T-cell (primary cell): ENCODE measurements around the gene KRTAP4-8. TPM values are rescaled to one million over a fixed set of nuclear protein-coding genes. Genes with fewer than 3 reads are reported as not detected.
"Not testable (repeated sequence)": the region's sequence is repeated elsewhere in the genome, so short reads cannot be mapped to it uniquely, and the experiment has no call there.

Experiments
- ATAC-seq, 4 experiments: fragments of 200-7000 bp in 3 of 4; fragments of 150-1000 bp in 1 of 4; cut with Tn5 transposase; replicated peaks in 1 of 4; 1 replicate in 3 of 4; 2 replicates in 1 of 4; pipeline ENCODE4 v1.10.0; 2021; ENCODE audit warnings: moderate library complexity in 3 of 4, mild to moderate bottlenecking in 2 of 4, moderate number of reproducible peaks in 1 of 4
- CTCF ChIA-PET, 2 donors: fragments of 300-600 bp; sonication (Branson Sonifier 250); formaldehyde crosslinking; loops; one replicate each; lab custom pipeline; 2022; ENCODE audit warnings: antibody characterized with exemption in 2 of 2; lab: Charles Lee
- POLR2A ChIA-PET, 2 donors: fragments of 300-600 bp; sonication (Branson Sonifier 250); formaldehyde crosslinking; loops; one replicate each; lab custom pipeline; 2022; ENCODE audit warnings: antibody characterized with exemption in 2 of 2; lab: Charles Lee
- DNase-seq, 35 experiments: peaks; one replicate each; pipeline versions ENCODE4 v3.0.0 to v3.0.0-alpha.2; 2013 to 2023
- H3K27ac ChIP-seq: one replicate; pipeline ENCODE4 v1.5.1; 2013; ENCODE audit warnings: low read length
- H3K27me3 ChIP-seq, 2 experiments: replicated peaks in 1 of 2; 1 replicate in 1 of 2; 2 replicates in 1 of 2; pipeline versions ENCODE4 v1.6.1 to v1.7.0; 2013; ENCODE audit warnings: low read length in 1 of 2, mixed read lengths in 1 of 2; ENCODE audit not compliant: control insufficient read depth in 2 of 2, insufficient read depth in 2 of 2; ENCODE audit errors: extremely low read depth in 1 of 2
- H3K36me3 ChIP-seq, 2 donors: 1 replicate in 1 of 2; 2 replicates in 1 of 2; pipeline versions ENCODE4 v1.6.1 to v1.7.0; 2013; ENCODE audit warnings: low read length in 1 of 2; ENCODE audit not compliant: control insufficient read depth in 2 of 2, insufficient read depth in 1 of 2; ENCODE audit errors: extremely low read depth in 1 of 2
- H3K4me1 ChIP-seq, 2 experiments: 1 replicate in 1 of 2; 2 replicates in 1 of 2; pipeline versions ENCODE4 v1.6.1 to v1.7.0; 2013; ENCODE audit warnings: low read length in 2 of 2, mixed read lengths in 1 of 2; ENCODE audit not compliant: insufficient read depth in 2 of 2, control insufficient read depth in 1 of 2; ENCODE audit errors: extremely low read depth in 1 of 2
- H3K4me3 ChIP-seq, 2 donors: 1 replicate in 1 of 2; 2 replicates in 1 of 2; pipeline versions ENCODE4 v1.5.1 to v1.7.0; 2013; ENCODE audit warnings: mild to moderate bottlenecking in 2 of 2, low read length in 1 of 2, moderate library complexity in 1 of 2; ENCODE audit not compliant: control insufficient read depth in 1 of 2; ENCODE audit errors: extremely low read depth in 1 of 2
- H3K9me3 ChIP-seq: 2 replicates; pipeline ENCODE4 v1.7.0; 2013
- H3K27ac Mint-ChIP-seq, 2 donors: one replicate each; pipeline ENCODE4 v1.8.0; 2020 to 2021; ENCODE audit warnings: mild to moderate bottlenecking in 2 of 2, mixed read lengths in 2 of 2
- H3K27me3 Mint-ChIP-seq, 2 donors: one replicate each; pipeline ENCODE4 v1.8.0; 2021 to 2022; ENCODE audit warnings: mixed read lengths in 2 of 2
- H3K36me3 Mint-ChIP-seq: one replicate; pipeline ENCODE4 v1.8.0; 2021; ENCODE audit warnings: mixed read lengths
- H3K4me1 Mint-ChIP-seq, 3 donors: one replicate each; pipeline ENCODE4 v1.8.0; 2020 to 2022; ENCODE audit warnings: mixed read lengths in 3 of 3, mild to moderate bottlenecking in 1 of 3
- H3K4me3 Mint-ChIP-seq, 3 donors: one replicate each; pipeline ENCODE4 v1.8.0; 2020 to 2022; ENCODE audit warnings: mild to moderate bottlenecking in 3 of 3, mixed read lengths in 3 of 3, moderate library complexity in 3 of 3
- H3K9me3 Mint-ChIP-seq, 3 donors: one replicate each; pipeline ENCODE4 v1.8.0; 2020 to 2022; ENCODE audit warnings: mixed read lengths in 3 of 3
- WGBS: methylation state at CpG from one replicate; pipeline ENCODE4 v1.1.5; 2013; ENCODE audit warnings: missing lambda C conversion rate; ENCODE audit not compliant: insufficient coverage; 5-methylcytosine and 5-hydroxymethylcytosine counted together
- total RNA-seq, 35 experiments: library from RNA in 6 of 35; stranded (reverse) in 6 of 35; fragments of 120-200 nt in 1 of 35; gene quantifications; one replicate each; pipeline versions ENCODE4 v1.2.1 to v1.2.4 and lab custom pipeline; 2013 to 2026

KRTAP4-8 gene
- total RNA-seq, 5 donors from 2014 or later (not counting 1 experiment from before 2014, with no cell fraction given), result not detected

DNA sequence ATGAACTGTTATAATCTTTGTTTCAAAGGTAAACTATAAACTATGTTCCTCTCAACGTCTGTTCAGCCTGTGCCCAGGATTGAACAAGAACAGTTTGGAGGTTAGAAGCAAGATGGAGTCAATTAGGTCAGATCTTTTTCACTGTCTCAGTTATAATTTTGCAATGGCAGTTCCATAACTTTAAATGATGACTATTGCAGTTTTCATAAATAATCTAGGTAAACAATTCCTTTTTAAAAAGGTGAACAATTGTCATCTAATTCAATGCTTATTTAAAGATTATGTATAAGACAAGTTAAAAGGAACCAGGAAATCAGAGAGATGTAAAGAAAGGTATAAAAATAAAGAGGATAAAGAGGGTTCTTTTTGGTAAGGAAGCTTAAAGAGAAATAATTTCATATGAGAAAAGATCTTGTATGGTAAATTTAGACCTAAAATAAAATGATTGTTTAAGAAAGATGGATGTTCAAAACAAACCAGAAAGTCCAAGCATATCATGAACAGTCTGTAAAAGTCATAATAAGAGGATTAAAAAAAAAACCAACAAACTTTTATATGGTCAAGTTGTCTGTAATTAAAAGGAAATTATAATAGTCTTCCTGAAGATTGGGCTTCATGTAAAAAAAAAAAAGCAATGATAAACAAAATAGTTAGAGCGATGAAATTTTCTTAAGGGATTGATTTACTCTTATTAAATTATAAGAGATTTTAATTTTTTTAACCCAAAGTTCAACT is 13.4 kb upstream of the KRTAP4-8 start:
- Mint-ChIP-seq H3K4me1 (peaks cover 3 to 10% (median 7%) of the 10 kb centered on the region in 3 donors), H3K27ac (no peak overlapping the region), H3K36me3 (peaks cover 8% of the 10 kb centered on the region), H3K9me3 (peaks cover 0 to 11% (median 0%) of the 10 kb centered on the region in 3 donors), H3K4me3 (no peak overlapping the region), H3K27me3 (peaks cover 0 to 8% of the 10 kb centered on the region in 2 donors)
- no peaks in the 10 kb centered on the region for H3K4me1 ChIP-seq
- DNase-seq (no peak), ATAC-seq (no peak)
- no peaks in the 10 kb centered on the region for H3K36me3 ChIP-seq
- CTCF ChIA-PET, result no interaction called here
- H3K4me3 ChIP-seq, result no peak overlapping the region
- POLR2A ChIA-PET, result no interaction called here
- no peaks in the 10 kb centered on the region for H3K9me3 ChIP-seq
- no CpG with 5 or more reads among the region's 2 CpGs for WGBS
- no peak overlapping the region for H3K27ac ChIP-seq
- H3K27me3 ChIP-seq, result peaks cover 0 to 6% of the 10 kb centered on the region in 2 experiments

DNA sequence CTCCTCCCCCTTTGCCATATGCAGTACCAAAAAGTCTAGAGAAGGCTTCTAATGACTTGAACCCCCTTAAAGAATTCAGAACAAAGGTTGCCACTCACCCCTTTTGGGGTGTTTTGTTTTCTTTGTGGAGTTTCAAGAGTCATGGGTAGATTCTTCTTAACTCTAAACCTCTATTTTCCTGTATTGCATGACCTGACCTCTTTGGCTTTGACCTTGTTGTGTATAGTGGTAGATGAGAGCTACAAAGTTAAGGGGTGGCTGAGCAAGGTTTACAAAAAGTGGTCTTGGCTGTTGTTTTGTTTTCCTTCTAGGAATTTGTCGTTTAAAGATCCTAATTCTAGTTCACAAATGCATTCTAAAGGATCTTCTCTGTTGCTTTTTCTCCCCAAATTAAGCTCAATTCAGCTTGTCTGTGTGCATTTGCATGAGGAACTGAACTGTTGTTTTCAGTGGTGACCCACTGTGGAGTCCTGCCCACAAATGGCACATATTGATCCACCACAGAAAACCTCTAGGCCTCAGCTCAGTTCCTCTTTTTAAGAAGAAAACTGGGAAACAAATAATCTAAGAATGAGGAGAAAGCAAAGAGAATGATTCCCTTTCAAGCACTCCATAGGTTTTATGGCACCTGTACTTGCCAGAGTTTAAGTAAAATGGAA is 10.9 kb upstream of the KRTAP4-8 start:
- H3K4me3 ChIP-seq, CTCF ChIA-PET, POLR2A ChIA-PET, H3K9me3 ChIP-seq, H3K27me3 ChIP-seq, H3K4me1 Mint-ChIP-seq, H3K4me3 Mint-ChIP-seq, H3K27ac Mint-ChIP-seq, H3K4me1 ChIP-seq, H3K36me3 Mint-ChIP-seq, H3K36me3 ChIP-seq, DNase-seq, H3K27ac ChIP-seq, ATAC-seq: not testable (repeated sequence)
- H3K27me3 Mint-ChIP-seq, result peaks cover 5 to 10% of the 10 kb centered on the region in 2 donors
- H3K9me3 Mint-ChIP-seq, result peaks cover 0 to 11% (median 0%) of the 10 kb centered on the region in 3 donors
- no CpG with 5 or more reads among the region's 1 CpG for WGBS

DNA sequence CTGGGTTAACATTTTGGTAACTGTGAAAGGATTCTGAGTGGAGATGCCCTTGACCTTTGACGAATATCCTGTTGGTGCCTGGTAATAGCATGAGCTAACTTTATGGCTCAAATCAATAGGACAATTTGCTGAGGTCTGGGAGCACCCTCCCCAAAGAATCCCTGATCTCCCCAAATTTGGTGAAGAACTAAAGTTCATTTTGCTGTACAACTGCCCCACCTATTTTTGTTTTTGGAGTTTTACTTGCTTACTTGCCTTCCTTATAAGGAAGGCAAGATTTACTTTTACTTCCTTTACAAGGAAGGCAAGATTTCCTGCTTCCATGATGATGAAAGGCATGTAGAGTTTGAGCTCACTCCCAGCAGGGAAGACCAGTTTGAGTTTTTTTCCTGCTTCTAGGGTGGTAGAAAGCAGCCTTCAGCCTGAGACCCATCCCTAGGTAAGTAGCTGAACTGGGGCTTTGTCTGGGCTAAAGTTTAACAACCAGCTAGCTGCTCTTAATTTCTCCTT is 10.1 kb upstream of the KRTAP4-8 start:
- ATAC-seq (no peak), DNase-seq (no peak)
- Mint-ChIP-seq H3K27me3 (peaks cover 5 to 10% of the 10 kb centered on the region in 2 donors), H3K9me3 (peaks cover 0 to 11% (median 0%) of the 10 kb centered on the region in 3 donors), H3K4me3 (no peak overlapping the region), H3K27ac (no peak overlapping the region), H3K4me1 (peaks cover 3 to 10% (median 6%) of the 10 kb centered on the region in 3 donors), H3K36me3 (peaks cover 6% of the 10 kb centered on the region)
- no peak overlapping the region for H3K27ac ChIP-seq
- no CpG with 5 or more reads among the region's 1 CpG for WGBS
- no peaks in the 10 kb centered on the region for H3K36me3 ChIP-seq
- no peaks in the 10 kb centered on the region for H3K4me1 ChIP-seq
- ChIA-PET POLR2A (no interaction called here), CTCF (no interaction called here)
- no peaks in the 10 kb centered on the region for H3K27me3 ChIP-seq
- no peaks in the 10 kb centered on the region for H3K9me3 ChIP-seq
- no peak overlapping the region for H3K4me3 ChIP-seq

DNA sequence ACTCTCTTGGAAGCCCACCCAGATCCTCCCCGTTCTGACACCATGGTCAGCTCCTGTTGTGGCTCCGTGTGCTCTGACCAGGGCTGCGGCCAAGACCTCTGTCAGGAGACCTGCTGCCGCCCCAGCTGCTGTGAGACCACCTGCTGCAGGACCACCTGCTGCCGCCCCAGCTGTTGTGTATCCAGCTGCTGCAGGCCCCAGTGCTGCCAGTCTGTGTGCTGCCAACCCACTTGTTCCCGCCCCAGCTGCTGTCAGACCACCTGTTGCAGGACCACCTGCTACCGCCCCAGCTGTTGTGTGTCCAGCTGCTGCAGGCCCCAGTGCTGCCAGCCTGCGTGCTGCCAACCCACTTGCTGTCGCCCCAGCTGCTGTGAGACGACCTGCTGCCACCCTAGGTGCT is 7.4 kb upstream of the KRTAP4-8 start, which contains the start of gene KRTAP4-9:
TSS of gene KRTAP4-9 (plus strand) at position 43 of the 400 bp plus-strand sequence. CDS start at position 43, 0 bp downstream.
- DNase-seq, H3K9me3 Mint-ChIP-seq, H3K9me3 ChIP-seq, ATAC-seq, H3K36me3 ChIP-seq, H3K27ac ChIP-seq, H3K27me3 ChIP-seq, CTCF ChIA-PET, H3K4me3 ChIP-seq, H3K4me1 ChIP-seq, H3K36me3 Mint-ChIP-seq, POLR2A ChIA-PET, H3K4me3 Mint-ChIP-seq, H3K27me3 Mint-ChIP-seq: not testable (repeated sequence)
- WGBS, result 74% methylated on average over 9 of the region's 10 CpGs
- Mint-ChIP-seq H3K27ac (peak within 1 kb of the TSS in 1 of 2 donors; percentile 41), H3K4me1 (peaks cover 3 to 12% (median 8%) of the 10 kb centered on the region in 3 donors)

DNA sequence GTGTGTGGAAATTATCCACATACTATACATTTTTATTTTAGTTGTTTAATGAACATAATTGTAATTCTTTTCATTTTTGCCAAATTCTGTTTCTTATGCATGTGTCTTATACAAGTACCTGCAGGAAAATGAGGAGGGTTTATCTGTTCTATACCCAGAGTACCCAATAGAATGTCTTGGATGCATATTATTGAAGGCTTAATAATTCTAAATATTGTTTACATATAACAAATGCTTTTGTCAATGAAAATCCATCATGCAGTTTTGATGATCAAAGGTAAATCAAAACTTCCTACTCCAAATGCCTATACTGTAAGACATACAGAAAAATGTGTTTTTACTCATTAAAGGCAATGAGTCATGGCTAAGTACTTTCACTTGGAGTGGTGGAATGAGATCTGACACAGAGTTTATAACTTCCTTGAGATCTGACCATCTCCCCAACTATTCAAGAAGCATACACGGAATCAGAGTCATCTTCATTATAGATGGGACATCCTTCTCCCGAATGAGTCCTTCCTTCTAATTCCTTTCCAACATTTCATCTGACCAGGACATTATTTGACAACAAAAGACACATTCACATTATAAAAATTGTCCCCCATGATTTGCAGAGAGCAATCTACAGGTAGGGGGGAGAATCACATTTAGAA is 6.6 kb upstream of the KRTAP4-8 start:
- H3K36me3 ChIP-seq, ATAC-seq, H3K4me3 Mint-ChIP-seq, H3K27me3 ChIP-seq, H3K9me3 Mint-ChIP-seq, H3K36me3 Mint-ChIP-seq, H3K27ac Mint-ChIP-seq, H3K4me3 ChIP-seq, CTCF ChIA-PET, H3K9me3 ChIP-seq, H3K4me1 ChIP-seq, H3K27ac ChIP-seq, POLR2A ChIA-PET, H3K27me3 Mint-ChIP-seq, DNase-seq: not testable (repeated sequence)
- H3K4me1 Mint-ChIP-seq, result peaks cover 10 to 21% (median 16%) of the 10 kb centered on the region in 3 donors
- WGBS, result no CpG with 5 or more reads among the region's 2 CpGs

DNA sequence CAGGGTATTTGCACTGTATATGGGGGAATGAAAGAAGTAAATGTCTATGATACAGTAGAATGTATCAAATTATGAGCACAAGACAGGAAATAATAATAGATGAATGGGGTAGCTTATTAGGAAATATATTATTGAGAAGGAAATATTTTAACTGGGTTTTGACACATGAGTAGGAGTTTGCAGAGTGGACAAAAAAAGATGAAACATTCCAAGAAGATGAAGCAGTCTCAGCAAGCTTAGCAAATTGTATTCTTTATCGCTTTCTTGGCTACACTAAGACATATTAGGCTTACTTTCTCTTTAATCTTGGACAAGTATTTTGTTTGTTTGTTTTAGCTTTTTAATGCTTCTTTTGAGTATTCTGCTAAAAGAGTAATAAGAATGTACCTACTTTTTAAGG is 6.0 kb upstream of the KRTAP4-8 start:
- ATAC-seq (no peak), DNase-seq (no peak)
- no CpG with 5 or more reads among the region's 1 CpG for WGBS
- Mint-ChIP-seq H3K4me1 (peaks cover 10 to 19% (median 16%) of the 10 kb centered on the region in 3 donors), H3K9me3 (no peaks in the 10 kb centered on the region), H3K36me3 (no peaks in the 10 kb centered on the region), H3K27me3 (peaks cover 5 to 6% of the 10 kb centered on the region in 2 donors), H3K4me3 (no peak overlapping the region), H3K27ac (no peak overlapping the region)
- Histone ChIP-seq H3K27me3 (peaks cover 0 to 2% of the 10 kb centered on the region in 2 experiments), H3K9me3 (no peaks in the 10 kb centered on the region), H3K27ac (no peak overlapping the region), H3K4me1 (no peaks in the 10 kb centered on the region), H3K36me3 (no peaks in the 10 kb centered on the region), H3K4me3 (no peak overlapping the region)
- POLR2A ChIA-PET, result no interaction called here
- CTCF ChIA-PET, result no interaction called here
